HuH-7.5 (cell line): ENCODE measurements around the gene DPP6.

Source experiments
- DNase-seq: peaks from one replicate; pipeline ENCODE4 v3.0.0; 2011; ENCODE audit warnings: low spot score

DPP6 gene

DNA sequence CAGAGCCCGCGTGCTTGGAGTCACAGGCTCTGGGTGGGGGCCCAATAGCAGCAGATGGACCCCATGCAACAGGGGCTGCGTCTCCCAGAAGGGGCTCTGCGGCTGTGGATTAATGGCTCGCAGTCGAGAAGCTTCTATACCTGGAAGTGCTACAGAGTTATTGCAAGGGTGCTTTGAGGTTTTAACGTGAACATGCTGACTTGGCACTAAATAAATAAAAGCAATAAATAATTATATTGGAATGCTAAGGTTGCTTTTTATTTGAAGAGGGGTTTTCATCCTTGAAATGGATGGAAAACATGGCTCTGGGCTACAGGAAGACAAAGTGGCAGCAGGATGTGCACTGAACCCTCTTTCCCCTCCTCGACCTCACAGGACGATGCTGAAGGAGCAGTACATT is 828.3 kb downstream of the DPP6 start:
- DNase-seq, result no peak

DNA sequence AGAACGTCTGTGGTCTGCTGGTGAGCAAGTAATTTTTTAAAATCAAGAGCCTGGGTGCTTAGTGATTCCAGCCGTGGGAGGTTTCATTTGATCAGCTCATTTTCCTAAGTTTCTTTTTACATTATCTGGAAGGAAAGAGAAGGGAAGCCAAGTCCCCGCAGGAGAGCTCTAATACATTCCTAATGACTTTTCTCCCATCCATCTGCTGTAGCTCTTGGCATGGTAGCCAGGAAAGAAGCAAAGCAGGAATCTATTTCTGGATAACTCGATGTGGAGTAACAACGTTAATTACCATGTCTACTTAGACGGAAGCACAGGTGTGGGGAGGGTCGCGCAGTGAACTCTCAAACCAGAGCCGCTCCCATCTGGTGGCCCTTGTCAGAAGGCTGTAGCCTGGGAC is 828.8 kb downstream of the DPP6 start:
- DNase-seq, result no peak

DNA sequence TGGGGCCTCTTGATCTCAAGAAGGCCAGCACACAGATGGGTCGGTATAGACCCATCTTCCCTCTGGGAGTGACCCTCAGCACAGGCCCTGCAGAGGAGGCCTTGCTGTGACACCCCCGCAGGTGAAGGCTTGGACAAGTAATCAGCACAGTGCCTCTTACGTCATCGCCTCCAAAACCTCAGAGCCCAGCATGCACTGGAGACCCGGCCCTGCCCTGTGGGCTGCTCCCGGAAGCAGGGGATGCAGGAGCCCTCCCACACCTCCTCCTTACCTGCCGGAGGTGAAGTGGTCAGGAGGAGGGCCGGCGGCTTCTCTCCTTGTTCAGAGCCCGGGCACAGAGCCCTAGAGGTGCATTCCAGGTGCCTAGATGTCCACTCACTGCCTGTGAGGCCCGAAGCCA is 829.3 kb downstream of the DPP6 start:
- DNase-seq, result no peak

DNA sequence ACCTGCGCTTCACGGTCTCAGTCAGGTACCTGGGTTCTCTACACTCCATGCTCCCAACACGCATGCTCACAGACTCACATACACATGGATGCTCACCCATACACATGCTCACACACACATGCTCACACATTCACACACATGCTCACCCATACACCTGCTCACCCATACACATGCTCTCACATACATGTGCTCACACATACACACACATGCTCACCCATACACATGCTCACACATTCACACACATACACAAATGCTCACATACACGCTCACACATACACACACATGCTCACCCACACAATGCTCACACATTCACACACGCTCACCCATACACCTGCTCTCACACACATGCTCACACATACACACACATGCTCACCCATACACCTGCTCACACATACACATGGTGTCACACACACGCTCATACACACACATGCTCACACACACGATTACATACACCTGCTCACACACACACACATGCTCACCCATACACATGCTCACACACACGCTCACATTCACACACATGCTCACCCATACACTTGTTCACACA is 830.8 kb downstream of the DPP6 start:
- DNase-seq, result no peak

DNA sequence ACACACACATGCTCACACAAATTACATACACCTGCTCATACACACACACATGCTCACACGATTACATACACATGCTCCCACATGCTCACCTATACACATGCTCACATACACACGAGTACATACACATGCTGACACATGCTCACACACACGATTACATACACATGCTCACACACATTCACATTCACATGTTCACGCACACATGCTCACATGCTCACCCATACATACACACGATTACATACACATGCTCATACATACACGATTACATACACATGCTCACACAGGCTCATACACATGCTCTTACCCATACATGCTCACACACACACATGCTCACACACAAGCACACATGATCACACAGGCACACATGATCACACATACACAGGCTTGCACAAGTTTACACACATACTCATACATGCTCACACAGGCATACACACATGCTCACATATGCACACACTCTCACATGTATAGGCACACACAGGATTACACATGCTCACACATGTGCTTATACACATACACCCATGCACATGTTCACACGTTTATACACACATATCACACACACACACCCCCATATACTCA is 832.2 kb downstream of the DPP6 start:
- DNase-seq, result no peak

DNA sequence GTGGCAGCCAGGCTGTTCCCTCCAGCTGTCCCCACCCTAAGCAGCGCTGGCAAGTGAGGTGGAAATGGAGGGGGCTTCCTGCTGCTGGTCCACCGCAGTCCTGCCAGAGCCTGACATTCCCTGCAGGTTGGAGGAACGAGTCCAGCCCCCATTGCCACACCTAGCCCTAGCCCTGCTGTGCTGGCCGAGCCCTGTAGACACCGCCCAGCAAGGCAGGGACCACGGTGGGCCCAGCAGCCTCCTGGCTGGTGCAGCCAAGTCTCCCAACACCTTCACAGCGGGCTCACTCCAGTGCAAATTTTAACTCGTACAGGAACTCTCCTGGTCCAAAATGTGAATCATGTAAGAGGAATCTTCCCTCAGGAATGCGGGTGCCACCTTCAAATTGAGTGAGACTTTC is 834.4 kb downstream of the DPP6 start:
- no peak for DNase-seq

DNA sequence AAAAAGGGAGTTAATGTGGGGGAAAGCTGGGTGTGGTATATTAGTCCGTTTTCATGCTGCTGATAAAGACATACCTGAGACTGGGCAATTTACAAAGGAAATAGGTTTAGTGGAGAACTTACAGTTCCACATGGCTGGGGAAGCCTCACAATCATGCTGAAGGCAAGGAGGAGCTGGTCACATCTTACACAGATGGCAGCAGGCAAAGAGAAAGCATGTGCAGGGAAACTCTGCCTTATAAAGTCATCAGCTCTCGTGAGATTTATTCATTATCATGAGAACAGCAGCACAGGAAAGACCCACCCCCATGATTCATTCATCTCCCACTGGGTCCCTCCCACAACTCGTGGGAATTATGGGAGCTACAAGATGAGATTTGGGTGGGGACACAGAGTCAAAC is 836.5 kb downstream of the DPP6 start:
- DNase-seq, result no peak

DNA sequence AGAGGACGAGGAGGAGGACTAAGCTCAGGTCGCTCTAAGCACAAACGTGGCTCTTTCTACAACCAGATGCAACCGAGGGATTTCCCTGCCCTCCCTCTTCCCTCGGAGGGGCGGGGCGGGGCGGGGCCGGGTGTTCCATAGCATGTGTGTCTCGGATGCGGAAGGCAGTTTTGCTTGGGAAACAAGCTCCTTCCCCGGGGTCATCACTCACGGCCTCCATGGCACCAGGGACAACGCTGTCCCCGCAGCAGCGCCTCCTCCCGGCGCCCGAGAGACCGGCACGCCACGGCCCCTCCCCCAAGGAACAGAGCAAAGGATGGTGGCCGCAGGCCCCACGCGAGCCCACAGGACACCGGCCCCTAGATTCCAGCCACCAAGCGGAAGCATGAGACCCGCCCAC is 840.3 kb downstream of the DPP6 start:
- DNase-seq, result no peak

DNA sequence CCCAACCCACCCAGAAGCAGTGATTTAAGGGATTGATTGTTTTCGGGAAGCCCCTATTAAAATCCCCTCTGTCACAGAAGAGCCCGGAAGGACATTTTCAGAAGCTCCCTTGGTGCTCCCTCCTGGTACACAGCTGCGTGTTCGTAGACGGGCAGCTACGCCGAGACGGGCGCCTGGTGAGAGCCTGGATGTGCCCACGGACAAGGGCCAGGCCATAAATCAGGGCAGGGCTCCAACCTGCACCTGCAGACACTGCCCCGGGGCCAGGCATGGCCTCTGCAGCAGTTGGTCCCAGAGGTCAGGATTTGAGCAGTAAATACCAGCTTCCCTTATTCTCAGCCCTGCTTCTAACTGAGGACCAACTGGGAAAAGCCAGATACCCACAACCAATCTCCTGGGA is 843.9 kb downstream of the DPP6 start:
- DNase-seq, result no peak

DNA sequence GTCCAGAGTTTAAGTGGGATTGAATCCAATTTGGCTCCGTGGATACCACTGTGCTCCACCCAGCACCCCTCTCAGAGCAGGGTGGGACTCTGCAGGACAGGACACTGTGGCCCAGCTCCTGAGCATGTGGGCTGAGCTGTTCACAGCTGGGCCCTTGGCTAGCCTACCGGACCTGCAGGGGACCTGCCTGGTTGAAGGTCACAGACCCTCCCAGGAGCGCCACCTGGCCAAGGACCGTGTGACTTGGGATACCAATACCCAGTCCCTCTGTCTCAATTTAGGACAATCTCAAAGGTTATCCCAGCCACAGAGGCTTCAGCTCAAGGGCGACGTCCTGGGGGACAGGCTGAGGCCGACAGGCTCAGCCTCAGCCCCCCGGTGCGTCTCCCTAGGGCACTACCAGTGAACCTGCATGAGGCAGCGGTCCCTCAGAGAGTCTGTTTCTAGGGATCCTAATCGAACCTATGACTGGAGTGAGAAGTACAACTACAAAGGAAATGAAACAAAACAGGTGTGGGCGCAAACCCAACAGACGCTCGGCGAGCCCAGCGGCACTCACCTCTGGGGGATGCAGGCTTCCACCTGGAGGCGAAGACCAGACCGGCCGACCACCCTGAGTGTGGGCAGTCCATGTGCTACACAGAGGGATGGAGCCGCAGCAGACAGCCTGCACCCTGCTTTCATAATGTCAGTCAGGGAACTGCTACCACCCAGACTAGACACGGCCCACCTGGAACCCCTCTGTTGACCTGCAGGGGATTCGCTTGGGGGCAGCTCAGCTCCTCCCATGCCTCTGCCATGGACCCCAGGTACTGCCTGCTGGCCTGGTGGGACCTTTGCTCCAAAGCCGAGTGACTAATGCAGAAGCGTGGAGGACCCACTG is 847.0 kb downstream of the DPP6 start:
- DNase-seq, result no peak

DNA sequence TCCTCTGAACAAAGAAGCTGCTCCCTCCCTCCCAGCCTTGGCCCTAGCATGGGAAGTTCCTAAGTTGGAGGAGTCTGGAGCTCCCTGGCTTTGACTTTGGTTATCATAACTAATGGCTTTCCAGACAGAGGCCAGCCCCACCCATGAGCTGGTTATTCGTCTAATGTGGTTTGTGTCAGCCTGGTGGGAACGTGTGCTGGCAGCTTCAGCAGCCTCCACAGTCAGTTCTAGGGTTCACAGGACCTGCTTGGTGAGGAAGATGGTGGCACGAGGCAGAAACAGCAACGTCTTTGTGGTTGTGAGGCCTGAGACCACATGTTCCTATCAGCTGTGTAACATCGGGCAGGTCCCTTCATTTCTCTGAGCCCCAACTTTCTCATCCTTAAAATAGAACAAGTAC is 847.7 kb downstream of the DPP6 start:
- DNase-seq, result no peak

DNA sequence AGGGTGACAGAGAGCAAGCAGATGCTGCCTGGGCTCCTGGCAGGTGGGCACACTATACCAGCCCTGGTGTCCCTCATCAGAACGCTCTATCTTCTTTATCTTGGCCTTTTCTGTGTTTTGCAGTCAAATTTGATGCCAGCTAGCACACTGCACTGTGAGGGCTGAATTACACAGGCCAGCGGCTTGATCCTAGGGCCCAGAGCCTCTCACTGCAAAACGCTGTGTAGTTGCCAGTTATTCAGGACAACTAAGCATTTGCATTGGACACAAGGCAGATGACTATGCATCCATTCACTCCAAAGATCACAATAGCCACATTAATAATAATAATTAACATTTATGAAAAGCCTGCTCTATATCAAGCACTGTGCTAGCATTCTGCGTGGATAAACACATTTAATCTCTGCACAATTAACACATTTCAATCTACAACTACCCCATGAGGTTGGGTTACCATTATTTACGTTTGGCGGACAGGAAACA is 850.4 kb downstream of the DPP6 start:
- DNase-seq, result no peak

DNA sequence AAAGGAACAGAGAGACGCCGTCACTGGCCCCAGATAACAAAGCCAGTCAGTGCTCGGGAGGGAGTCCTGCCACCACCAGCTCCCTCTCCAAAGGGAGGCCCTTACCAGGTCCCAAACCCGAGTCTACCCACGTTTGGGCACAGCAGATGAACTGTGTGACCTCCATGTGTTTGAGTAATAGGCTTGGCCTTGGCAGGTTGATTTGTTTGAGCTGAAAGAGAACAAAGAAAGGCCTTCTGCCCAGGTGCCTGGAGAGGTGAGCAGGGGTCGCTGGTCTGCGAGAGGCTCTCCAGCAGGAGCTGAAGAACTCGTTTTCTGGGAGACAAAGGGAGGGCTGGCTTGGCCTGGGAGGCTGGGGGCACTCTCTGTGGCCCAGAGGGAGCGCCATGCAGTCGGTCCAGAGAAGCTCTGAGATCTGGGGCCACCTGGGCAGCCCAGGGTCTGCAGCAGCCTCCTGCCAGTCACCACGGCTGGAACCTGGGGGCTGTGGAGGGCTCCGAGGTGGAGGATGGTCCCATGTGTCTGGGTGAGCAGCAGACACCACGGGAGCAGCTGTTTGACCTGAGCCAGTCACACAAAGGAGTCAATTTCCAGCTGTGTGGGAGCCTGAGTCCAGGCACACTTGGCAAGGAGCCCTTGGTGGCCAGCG is 851.0 kb downstream of the DPP6 start:
- DNase-seq, result no peak

DNA sequence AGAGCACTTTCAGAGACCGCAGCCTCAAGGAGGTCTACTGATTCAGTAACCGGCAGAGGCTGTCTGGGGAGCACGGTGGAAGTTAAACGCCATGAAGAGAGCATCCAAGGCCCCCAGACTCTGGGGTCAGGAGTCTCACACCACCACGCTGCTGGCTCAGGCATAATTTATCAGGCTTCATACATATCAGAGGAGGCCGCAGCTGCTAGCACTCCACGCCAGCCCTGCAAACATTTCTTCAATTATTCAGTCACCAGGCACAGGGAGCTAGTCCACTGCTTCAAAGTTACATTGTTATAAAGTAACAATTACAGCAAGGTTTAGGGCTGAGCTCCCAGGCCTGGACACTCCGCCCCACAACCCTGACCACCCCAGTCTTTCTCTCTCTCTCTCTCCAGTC is 852.9 kb downstream of the DPP6 start:
- no peak for DNase-seq

DNA sequence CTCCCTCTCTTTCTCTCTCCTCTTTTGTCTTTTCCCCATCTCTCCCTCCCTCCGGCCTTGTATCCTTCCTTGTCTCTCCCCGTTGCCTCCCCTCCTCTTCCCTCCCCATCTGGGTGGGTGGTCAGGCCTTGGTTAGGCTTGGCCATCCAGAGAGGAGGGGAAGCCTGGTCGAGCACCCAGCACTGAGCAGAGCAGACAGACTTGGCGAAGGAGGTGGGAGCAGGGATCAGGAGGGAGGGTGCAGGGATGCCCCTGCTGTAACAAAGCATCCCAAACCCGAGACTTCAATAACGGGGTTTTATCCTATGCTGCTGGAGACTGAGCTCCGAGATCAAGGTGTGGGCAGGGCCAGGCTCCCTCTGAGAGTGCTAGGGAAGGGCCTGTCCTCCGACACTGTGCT is 853.4 kb downstream of the DPP6 start:
- no peak for DNase-seq

DNA sequence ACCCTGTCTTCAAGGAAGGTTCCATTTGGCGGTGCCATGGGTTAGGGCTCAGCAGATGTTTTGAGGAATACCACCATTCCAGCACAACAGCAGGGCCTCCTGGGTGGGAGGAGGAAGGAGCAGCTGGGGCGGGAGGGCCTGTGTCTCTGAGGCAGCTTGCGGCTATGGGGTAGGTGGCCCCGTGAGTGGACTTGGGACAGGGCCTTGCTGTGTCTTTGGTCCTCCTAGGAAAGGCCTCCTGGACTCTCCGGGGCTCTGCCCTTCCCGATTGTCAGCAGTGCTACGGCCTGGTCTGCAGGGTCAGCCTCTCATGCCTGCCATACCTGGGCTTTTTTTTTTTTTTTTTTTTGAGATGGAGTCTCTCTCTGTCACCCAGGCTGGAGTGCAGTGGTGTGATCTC is 854.0 kb downstream of the DPP6 start:
- no peak for DNase-seq

DNA sequence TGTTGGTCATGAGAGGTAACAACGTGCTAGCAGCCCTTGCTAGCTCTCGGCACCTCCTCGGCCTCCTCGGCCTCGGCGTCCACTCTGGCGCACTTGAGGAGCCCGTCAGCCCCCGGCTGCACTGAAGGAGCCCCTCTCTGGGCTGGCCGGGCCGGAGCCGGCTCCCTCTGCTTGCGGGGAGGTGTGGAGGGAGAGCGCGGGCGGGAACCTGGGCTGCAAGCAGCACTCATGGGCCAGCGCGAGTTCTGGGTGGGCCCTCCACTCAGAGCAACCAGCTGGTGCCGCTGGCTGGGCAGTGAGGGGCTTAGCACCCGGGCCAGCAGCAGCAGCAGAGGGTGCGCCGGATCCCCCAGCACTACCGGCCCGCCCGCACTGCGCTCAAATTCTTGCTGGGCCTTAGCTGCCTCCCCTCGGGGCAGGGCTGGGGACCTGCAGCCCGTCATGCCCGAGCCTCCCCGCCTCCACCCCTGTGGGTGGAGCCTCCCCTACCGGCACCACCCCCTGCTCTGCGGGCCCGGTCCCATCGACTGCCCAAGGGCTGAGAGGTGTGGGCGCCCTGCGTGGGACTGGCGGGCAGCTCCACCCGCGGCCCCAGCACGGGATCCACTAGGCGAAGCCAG is 854.6 kb downstream of the DPP6 start:
- no peak for DNase-seq

DNA sequence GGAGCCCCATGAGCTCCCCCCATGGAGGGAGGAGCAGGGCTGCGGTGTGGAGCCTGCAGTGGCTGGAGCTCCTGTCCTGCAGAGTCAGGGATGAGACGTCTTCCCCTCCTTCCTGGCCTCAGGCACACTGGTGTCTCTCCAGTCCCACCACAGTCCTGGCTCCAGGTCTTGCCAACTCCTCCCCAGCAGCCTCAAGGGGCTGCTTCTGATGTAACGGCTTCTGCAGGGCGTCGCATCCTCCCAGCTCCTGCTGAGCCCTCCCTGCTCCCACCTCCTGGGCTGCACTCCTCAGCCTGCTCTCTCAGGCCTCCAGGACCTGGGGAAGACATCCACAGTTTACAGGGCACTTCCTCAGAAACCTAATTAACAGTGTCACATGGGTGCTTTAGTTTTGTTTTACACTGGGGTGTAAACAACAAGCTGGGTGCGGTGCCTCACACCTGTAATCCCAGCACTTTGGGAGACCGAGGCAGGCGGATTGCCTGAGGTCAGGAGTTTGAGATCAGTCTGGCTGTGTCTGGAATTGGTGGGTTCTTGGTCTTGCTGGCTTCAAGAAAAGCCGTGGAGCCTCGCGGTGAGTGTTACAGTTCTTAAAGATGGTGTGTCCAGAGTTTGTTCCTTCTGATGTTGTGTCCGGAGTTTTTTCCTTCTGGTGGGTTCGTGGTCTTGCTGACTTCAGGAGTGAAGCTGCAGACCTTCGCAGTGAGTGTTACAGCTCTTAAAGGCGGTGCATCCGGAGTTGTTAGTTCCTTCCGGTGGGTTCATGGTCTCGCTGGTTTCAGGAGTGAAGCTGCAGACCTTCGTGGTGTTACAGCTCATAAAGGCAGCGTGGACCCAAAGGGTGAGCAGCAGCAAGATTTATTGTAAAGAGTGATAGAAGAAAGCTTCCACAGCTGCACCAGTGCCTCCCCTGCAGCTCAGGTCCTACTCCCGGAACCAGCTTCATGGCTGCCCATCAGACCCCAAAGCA is 855.7 kb downstream of the DPP6 start:
- DNase-seq, result no peak

DNA sequence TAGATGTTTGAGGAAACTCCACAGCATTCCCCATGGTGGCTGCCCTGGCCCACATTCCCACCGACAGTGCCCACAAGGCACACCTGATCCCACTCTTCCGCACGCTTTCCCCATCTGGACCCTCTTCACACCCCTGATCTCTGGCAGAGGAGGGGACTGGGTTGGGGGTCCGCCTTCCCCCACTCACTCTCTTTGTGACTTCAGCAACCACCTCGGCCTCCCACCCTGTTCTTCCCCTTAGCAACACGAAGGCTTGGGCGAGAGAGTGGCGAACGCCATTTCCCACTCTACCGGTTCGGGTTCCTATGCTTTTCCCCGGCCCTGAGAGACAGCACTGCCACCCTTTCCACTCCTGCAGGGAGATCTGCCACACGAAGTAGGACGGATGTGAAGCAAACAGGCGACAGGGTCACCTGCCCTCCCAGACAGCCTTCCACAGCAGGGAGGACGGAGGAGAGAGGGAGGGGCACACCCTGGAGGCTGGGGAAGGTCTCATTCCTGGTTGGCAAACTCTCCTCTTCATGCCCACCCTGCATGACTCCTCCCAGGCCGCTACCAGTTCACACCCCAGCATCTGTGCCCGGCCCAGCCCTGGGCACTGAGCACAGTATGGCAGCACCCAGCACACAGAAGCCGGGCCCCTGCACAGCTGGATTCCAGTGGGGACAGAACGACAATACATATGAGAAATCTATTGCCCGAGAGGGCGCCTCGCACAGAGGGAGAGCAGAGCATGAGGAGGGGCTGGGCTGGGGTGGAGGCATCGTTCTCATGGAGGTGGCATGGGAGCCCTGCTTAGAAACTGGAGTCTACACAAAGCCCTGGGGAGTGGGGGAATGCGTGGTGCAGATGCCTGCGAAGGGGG is 857.3 kb downstream of the DPP6 start:
- no peak for DNase-seq

DNA sequence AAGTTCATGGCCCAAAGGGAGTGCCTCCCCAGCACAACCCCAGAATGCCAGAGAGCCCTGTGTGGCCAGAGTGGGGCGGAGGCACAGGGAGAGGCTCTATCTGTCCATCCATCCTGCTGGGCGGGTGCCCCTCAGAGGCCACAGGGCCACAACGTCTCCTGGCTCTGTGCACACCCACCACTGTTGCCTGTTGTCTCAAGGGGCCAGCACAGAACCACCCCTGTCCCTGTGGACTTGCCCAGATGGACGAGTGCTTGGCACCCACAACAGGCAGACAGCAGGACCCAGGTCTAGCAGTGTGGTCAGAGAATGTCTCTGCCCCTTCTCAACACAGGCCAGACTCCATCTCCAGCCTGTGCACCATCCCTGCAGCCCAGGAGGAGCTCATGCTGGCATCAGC is 857.9 kb downstream of the DPP6 start:
- DNase-seq, result no peak
